OCI-LY7 (cell line): Measurements from ENCODE around the gene ZKSCAN4.

Source experiments
- CTCF ChIP-seq: fragments of 200-600 bp; sonication (generic); conservative IDR thresholded peaks from 2 replicates; pipeline ENCODE4 v1.5.1; 2014; ENCODE audit warnings: mild to moderate bottlenecking, antibody characterized with exemption, low read length, moderate library complexity, mixed read lengths
- EZH2phosphoT487 ChIP-seq: fragments of 200-600 bp; sonication (generic); IDR thresholded peaks from 2 replicates; pipeline ENCODE4 v1.6.1; 2018; ENCODE audit warnings: low read depth, borderline replicate concordance, mild to moderate bottlenecking, mixed run types, antibody characterized with exemption, low read length, moderate library complexity, mixed read lengths

GRCh38 chr6:28280595-28281287 is 28.7 kb upstream of the ZKSCAN4 start:
- TF ChIP-seq CTCF (no peak), EZH2phosphoT487 (no peak)
